Measurements from ENCODE around the gene C12orf57. TPM values are rescaled to one million over a fixed set of nuclear protein-coding genes. Genes with fewer than 3 reads are reported as not detected.

Gene C12orf57
- total RNA-seq, 4 donors from 2014 or later: 280 to 555 (median 413) TPM

DNA sequence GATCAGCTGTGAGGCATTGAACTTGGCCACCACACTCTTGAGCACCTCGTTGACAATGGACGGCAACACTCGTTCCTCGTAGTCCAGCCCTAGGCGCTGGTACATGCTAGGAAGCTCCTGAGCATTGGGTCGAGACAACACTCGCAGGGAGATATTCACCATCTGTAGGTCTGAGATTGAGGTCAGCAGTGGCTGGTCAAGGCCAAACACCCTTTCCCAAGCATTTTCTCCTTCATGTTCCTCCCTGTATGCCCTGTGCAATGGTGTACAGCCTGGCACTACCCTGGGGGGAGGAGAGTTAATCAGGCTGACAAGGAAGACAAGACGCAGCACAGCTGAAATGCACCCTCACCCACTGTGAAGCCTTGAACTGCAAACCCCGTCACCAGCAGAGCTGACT is 24.6 kb downstream of the C12orf57 start:
- DNase-seq (ENCODE audit: low spot score): no peak
- TF ChIP-seq, protein P1, sequence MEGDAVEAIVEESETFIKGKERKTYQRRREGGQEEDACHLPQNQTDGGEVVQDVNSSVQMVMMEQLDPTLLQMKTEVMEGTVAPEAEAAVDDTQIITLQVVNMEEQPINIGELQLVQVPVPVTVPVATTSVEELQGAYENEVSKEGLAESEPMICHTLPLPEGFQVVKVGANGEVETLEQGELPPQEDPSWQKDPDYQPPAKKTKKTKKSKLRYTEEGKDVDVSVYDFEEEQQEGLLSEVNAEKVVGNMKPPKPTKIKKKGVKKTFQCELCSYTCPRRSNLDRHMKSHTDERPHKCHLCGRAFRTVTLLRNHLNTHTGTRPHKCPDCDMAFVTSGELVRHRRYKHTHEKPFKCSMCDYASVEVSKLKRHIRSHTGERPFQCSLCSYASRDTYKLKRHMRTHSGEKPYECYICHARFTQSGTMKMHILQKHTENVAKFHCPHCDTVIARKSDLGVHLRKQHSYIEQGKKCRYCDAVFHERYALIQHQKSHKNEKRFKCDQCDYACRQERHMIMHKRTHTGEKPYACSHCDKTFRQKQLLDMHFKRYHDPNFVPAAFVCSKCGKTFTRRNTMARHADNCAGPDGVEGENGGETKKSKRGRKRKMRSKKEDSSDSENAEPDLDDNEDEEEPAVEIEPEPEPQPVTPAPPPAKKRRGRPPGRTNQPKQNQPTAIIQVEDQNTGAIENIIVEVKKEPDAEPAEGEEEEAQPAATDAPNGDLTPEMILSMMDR (IDR thresholded peaks at IDR 0.05): no peak
- ATAC-seq (ENCODE audit: low FRiP score): no peak

DNA sequence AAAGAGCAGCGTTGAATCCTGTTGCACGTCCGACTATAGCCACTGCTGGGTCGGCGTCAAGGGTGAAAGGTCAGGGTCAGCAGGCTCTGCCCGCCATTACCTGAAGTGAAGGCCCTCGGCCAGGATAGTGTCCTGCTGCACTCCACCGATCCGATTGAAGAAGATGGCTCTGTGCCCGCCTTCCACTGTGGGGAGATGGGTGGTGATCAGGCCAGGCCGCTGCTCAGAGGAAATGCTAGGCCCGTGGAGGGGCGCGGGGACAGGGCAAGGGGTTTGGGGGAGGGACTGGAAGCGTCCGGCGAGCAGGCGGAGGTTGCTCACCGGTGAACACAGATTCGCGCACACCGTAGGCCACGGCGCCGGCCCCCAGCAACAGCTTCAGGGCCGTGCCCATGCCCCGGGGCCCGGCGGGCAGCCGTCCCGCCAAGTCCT is 26.3 kb downstream of the C12orf57 start:
- DNase-seq (ENCODE audit: low spot score) (no peak), ATAC-seq (ENCODE audit: low FRiP score) (peak; percentile 29)
- TF ChIP-seq, protein P1 (IDR thresholded peaks at IDR 0.05): no peak

DNA sequence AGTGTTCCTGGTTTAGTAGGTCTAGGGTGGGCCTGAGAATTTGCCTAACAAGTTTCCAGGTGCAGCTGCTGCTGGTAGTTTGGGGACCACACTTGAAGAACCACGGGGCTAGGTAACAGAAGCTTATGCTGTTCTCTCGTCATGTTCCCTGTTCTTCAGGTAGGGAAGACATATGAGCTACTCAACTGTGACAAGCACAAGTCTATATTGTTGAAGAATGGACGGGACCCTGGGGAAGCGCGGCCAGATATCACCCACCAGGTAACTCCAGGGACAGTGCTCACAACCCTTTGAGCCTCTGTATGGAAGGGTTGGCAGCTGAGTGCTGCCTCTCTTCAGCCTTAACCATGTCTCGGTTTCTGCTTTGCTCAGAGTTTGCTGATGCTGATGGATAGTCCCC is 30.4 kb downstream of the C12orf57 start:
- TF ChIP-seq, protein P1 (IDR thresholded peaks at IDR 0.05): no peak
- no peak for ATAC-seq (ENCODE audit: low FRiP score)
- DNase-seq (ENCODE audit: low spot score): no peak

DNA sequence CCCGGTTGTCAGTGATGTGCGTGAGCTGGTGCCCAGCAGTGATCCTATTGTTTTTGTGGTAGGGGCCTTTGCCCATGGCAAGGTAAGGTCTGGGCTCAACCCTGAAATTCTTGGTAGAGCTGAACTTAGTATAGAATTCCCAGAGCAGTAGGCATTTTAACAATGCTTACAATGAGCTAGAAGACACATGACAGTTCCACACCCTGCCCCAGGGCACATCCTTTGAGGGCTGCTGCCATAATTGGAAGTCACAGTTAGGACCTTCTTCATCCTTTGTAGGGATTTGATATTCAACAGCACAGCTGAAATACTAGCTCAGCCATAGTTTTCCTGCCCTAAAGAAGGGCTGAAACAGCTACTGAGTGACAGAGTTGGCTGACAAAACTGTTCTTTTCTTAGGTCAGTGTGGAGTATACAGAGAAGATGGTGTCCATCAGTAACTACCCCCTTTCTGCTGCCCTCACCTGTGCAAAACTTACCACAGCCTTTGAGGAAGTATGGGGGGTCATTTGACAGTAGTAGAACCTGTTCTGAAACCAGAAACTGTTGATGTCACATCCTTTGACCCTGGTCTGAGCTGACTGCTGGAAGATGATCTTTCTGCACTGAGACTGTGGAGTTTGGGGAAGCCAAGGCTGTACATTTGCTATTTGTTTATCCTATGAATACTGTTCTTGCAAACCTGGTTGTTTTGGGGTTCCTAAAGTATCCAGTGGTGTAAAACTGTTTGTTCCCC is 31.6 kb downstream of the C12orf57 start:
- TF ChIP-seq, protein P1 (IDR thresholded peaks at IDR 0.05): no peak
- no peak for DNase-seq (ENCODE audit: low spot score)
- no peak for ATAC-seq (ENCODE audit: low FRiP score)

DNA sequence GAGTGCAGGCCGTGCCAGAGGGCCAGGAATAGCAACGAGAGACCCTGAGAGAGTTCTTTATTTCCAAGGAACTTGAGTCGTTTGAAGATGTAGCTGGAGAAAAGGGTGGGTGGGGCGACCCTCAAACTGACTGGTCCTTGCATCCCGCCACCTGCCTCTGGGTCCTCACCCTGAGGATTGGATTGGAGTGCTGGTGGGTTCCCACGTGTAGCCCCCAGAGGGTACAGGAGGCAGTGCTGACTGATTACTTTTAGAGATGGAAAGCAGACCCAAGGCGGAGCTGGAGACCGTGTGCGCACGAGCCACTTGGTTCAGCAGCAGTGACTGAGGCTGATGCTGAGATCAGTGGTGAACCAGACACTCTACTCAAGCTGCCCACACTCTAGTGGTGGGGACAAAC is 33.8 kb downstream of the C12orf57 start:
- DNase-seq (ENCODE audit: low spot score) (no peak), ATAC-seq (ENCODE audit: low FRiP score) (no peak)
- TF ChIP-seq, protein P1 (IDR thresholded peaks at IDR 0.05): no peak

DNA sequence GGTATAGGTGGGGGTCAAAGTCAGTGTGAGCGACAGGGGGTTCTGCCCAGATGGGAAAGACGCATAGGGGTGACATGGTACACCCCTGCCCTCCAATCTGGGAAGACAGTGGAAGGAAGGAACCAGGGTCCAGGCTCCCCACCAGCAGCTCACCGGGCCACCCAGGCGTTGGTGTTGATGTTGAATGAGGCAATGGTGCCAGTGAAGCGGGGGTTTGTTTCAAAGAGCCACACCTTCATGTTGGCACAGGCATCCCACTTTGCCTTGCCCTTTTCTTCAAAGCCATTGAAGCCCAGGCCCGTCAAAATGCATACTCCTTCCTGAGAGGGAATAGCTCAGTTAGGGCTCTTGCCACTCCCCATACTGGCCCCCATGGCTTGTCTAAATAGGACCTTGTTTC is 34.4 kb downstream of the C12orf57 start:
- no peak for DNase-seq (ENCODE audit: low spot score)
- ATAC-seq (ENCODE audit: low FRiP score): no peak

More for the DNA sequence above, 34.4 kb downstream of the C12orf57 start:
- TF ChIP-seq, protein P1 (IDR thresholded peaks at IDR 0.05): no peak

Measured in omental fat pad (tissue), 4 donors.